Lung (tissue), 12 donors: ENCODE results near the gene EPHA1. TPM values are rescaled to one million over a fixed set of nuclear protein-coding genes. Genes with fewer than 3 reads are reported as not detected.

Experiments
- ATAC-seq: fragments of 200-7000 bp; cut with Tn5 transposase; one replicate; pipeline ENCODE4 v1.9.1; 2020; ENCODE audit warnings: moderate number of reproducible peaks; ENCODE audit not compliant: insufficient read depth, low FRiP score
- DNase-seq, 3 donors: peaks; one replicate each; pipeline ENCODE4 v3.0.0-alpha.2; 2013 to 2017
- H3K27ac ChIP-seq, 2 donors: one replicate each; pipeline ENCODE4 v1.5.1; 2013; ENCODE audit warnings: mild to moderate bottlenecking in 2 of 2, moderate library complexity in 2 of 2, control low read depth in 1 of 2, inconsistent platforms in 1 of 2, low read depth in 1 of 2, low read length in 1 of 2
- H3K27me3 ChIP-seq, 3 donors: one replicate each; pipeline ENCODE4 v1.5.1; 2013; ENCODE audit warnings: low read length in 2 of 3; ENCODE audit not compliant: control insufficient read depth in 3 of 3, insufficient read depth in 3 of 3
- H3K36me3 ChIP-seq, 4 donors: one replicate each; pipeline ENCODE4 v1.5.1; 2013; ENCODE audit warnings: low read length in 4 of 4, mild to moderate bottlenecking in 1 of 4, moderate library complexity in 1 of 4; ENCODE audit not compliant: control insufficient read depth in 4 of 4, insufficient read depth in 4 of 4
- H3K4me1 ChIP-seq, 5 donors: one replicate each; pipeline ENCODE4 v1.5.1; 2013; ENCODE audit warnings: low read length in 5 of 5, mild to moderate bottlenecking in 2 of 5, moderate library complexity in 1 of 5; ENCODE audit not compliant: control insufficient read depth in 5 of 5, insufficient read depth in 5 of 5
- H3K4me3 ChIP-seq: one replicate; pipeline ENCODE4 v1.5.1; 2013; ENCODE audit warnings: mild to moderate bottlenecking, control low read depth, moderate library complexity
- H3K9ac ChIP-seq, 2 donors: one replicate each; pipeline ENCODE4 v1.5.1; 2013; ENCODE audit warnings: low read length in 2 of 2, control low read depth in 1 of 2; ENCODE audit not compliant: insufficient read depth in 1 of 2
- H3K9me3 ChIP-seq, 4 donors: one replicate each; pipeline ENCODE4 v1.5.1; 2013; ENCODE audit warnings: low read length in 3 of 4, mild to moderate bottlenecking in 1 of 4, moderate library complexity in 1 of 4; ENCODE audit not compliant: control insufficient read depth in 4 of 4, insufficient read depth in 3 of 4
- CTCF ChIP-seq: IDR thresholded peaks from 2 replicates; pipeline ENCODE4 v1.5.1; 2012; ENCODE audit warnings: mild to moderate bottlenecking; ENCODE audit errors: control extremely low read depth, extremely low read depth
- WGBS, 2 donors: extraction: QIAGEN DNeasy Blood & Tissue Kit; methylation state at CpG; one replicate each; pipeline ENCODE4 v1.1.7; 2013; 5-methylcytosine and 5-hydroxymethylcytosine counted together
- polyA plus RNA-seq, 2 donors: library from polyadenylated mRNA; stranded (reverse); fragments of 200-250 nt; gene quantifications; one replicate each; pipeline ENCODE4 v1.2.1, GENCODE V29; 2013
- total RNA-seq, 2 donors: library from RNA; depleted of rRNA in 1 of 2; stranded (reverse); fragments of >200 nt in 1 of 2; gene quantifications; one replicate each; pipeline ENCODE4 v1.2.1, GENCODE V29; 2014 to 2021
- donor health status: control.
- donor health status: control.
- donor health status: Bipolar disorder and iron deficiency.
- donor health status: healthy.
- donor health status: DM: yes; HTN: yes; CAD: no.

Gene EPHA1
- total and polyA plus RNA-seq, 4 donors, result 4.2 to 13.3 (median 5.9) TPM

DNA sequence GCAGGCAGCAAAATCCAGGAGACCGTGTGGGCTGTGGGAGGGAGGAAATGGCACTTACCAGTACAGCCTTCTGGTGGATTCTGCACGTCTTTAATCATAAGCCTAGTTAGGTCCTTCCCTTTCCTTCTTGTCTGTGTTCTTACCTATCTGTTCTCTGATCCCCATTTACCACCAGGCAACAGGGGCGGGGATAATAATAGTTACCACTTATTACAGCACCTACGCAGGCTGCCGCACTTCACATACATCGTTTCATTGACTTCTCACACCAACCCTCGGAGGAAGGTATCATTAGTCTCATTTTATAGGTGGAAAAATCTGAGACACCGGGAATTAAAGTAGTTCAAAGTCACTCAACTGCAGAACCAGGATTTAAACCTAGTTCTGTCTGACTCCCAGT is 4.5 kb upstream of the EPHA1 start:
- ATAC-seq, result no peak
- TF ChIP-seq CTCF, result no peak
- DNase-seq, result no peak
- Histone ChIP-seq H3K9ac (no peak overlapping the region), H3K27ac (no peak overlapping the region), H3K4me3 (no peak overlapping the region), H3K27me3 (no peaks in the 10 kb centered on the region), H3K36me3 (no peaks in the 10 kb centered on the region), H3K4me1 (peaks cover 0 to 42% (median 14%) of the 10 kb centered on the region in 5 donors), H3K9me3 (no peaks in the 10 kb centered on the region)
- 76 to 77% methylated on average over 8 of the region's 8 CpGs for WGBS, 2 donors

GRCh38 chr7:143411976-143412708 is 3.5 kb upstream of the EPHA1 start:
- no peak for TF ChIP-seq CTCF
- no peaks in the 10 kb centered on the region for H3K27me3 ChIP-seq
- no peak overlapping the region for H3K27ac ChIP-seq
- H3K36me3 ChIP-seq, result no peaks in the 10 kb centered on the region
- DNase-seq (no peak), ATAC-seq (no peak)
- H3K9me3 ChIP-seq, result no peaks in the 10 kb centered on the region
- H3K9ac ChIP-seq, result no peak overlapping the region
- H3K4me3 ChIP-seq, result no peak overlapping the region
- WGBS, 2 donors, result 53 to 73% methylated on average over 5 of the region's 5 CpGs
- peaks cover 0 to 52% (median 20%) of the 10 kb centered on the region in 5 donors for H3K4me1 ChIP-seq

DNA sequence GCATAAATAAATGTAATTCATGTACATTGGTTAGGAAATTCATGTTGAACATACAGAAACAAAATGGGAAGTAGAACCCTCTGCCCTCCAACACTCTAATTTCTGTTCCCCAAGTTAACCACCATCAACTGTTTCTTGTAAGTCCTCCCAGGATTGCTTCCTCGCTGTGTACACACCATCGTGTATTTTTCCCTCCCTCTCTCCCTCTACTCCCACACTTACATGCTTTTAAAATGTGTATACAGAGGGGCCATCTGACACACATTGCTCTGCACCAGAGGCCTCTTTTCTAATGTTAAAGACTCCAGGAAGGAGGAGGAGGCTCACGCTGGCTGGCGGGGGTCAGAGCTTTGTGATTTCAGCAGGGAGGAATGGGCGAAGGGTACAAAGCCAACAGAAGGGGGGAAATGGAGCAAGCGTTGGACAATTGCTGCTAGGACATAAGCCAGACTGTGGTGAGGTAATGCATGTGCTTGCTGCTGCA is 1.9 kb upstream of the EPHA1 start:
- no peak overlapping the region for H3K9ac ChIP-seq
- H3K4me1 ChIP-seq, result peaks cover 0 to 58% (median 32%) of the 10 kb centered on the region in 5 donors
- ATAC-seq (no peak), DNase-seq (peak; percentile 57 to 84 (median 68))
- 14 to 34% methylated on average over 6 of the region's 6 CpGs for WGBS, 2 donors
- no peak overlapping the region for H3K4me3 ChIP-seq
- TF ChIP-seq CTCF, result no peak
- H3K36me3 ChIP-seq, result no peaks in the 10 kb centered on the region
- H3K27ac ChIP-seq, result peak overlapping the region in 1 of 2 donors; percentile 46
- no peaks in the 10 kb centered on the region for H3K9me3 ChIP-seq
- H3K27me3 ChIP-seq, result no peaks in the 10 kb centered on the region
